ENCODE results near the gene SLC5A4.

Gene SLC5A4

GRCh38 chr22:32255726-32256125 is 579 bp upstream of the SLC5A4 start:
- no peaks in the 10 kb centered on the region for H3K36me3 ChIP-seq (replicated peaks; ENCODE audit: low read depth, low read length)
- no peak overlapping the region for H3K9ac ChIP-seq (ENCODE audit: low read length)
- no peaks in the 10 kb centered on the region for H3K9me3 ChIP-seq (ENCODE audit: insufficient read depth, low read length)
- peaks cover 9% of the 10 kb centered on the region for H3K4me1 ChIP-seq (ENCODE audit: low read length)
- H3K4me3 ChIP-seq (ENCODE audit: low read length) = no peak overlapping the region
- H2AFZ ChIP-seq (ENCODE audit: low read depth, low read length) = no peak overlapping the region
- H3K27ac ChIP-seq (ENCODE audit: low read length) = no peak overlapping the region
- peaks cover 30% of the 10 kb centered on the region for H3K27me3 ChIP-seq (ENCODE audit: low read depth, low read length)
- H4K20me1 ChIP-seq (ENCODE audit: insufficient read depth, low read length) = no peaks in the 10 kb centered on the region
- no peak overlapping the region for H3K4me2 ChIP-seq (ENCODE audit: low read length)
- TF ChIP-seq, protein P1, sequence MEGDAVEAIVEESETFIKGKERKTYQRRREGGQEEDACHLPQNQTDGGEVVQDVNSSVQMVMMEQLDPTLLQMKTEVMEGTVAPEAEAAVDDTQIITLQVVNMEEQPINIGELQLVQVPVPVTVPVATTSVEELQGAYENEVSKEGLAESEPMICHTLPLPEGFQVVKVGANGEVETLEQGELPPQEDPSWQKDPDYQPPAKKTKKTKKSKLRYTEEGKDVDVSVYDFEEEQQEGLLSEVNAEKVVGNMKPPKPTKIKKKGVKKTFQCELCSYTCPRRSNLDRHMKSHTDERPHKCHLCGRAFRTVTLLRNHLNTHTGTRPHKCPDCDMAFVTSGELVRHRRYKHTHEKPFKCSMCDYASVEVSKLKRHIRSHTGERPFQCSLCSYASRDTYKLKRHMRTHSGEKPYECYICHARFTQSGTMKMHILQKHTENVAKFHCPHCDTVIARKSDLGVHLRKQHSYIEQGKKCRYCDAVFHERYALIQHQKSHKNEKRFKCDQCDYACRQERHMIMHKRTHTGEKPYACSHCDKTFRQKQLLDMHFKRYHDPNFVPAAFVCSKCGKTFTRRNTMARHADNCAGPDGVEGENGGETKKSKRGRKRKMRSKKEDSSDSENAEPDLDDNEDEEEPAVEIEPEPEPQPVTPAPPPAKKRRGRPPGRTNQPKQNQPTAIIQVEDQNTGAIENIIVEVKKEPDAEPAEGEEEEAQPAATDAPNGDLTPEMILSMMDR (IDR thresholded peaks at IDR 0.05; ENCODE audit: low read depth, low read length) = no peak
- TF ChIP-seq EZH2phosphoT487 (IDR thresholded peaks at IDR 0.05; ENCODE audit: low read depth) = no peak
- no peaks in the 10 kb centered on the region for H3K79me2 ChIP-seq (ENCODE audit: low read length)

GRCh38 chr22:32249231-32249630 is 5.9 kb downstream of the SLC5A4 start:
- TF ChIP-seq EZH2phosphoT487 (IDR thresholded peaks at IDR 0.05; ENCODE audit: low read depth) = no peak
- TF ChIP-seq, protein P1 (IDR thresholded peaks at IDR 0.05; ENCODE audit: low read depth, low read length) = no peak
- H3K9me3 ChIP-seq (ENCODE audit: insufficient read depth, low read length) = no peaks in the 10 kb centered on the region
- peaks cover 9% of the 10 kb centered on the region for H3K4me1 ChIP-seq (ENCODE audit: low read length)
- no peak overlapping the region for H3K4me3 ChIP-seq (ENCODE audit: low read length)
- H3K4me2 ChIP-seq (ENCODE audit: low read length) = no peak overlapping the region
- peaks cover 18% of the 10 kb centered on the region for H3K27me3 ChIP-seq (ENCODE audit: low read depth, low read length)
- no peaks in the 10 kb centered on the region for H4K20me1 ChIP-seq (ENCODE audit: insufficient read depth, low read length)
- H3K79me2 ChIP-seq (ENCODE audit: low read length) = no peaks in the 10 kb centered on the region
- H3K36me3 ChIP-seq (replicated peaks; ENCODE audit: low read depth, low read length) = no peaks in the 10 kb centered on the region
- no peak overlapping the region for H3K27ac ChIP-seq (ENCODE audit: low read length)
- H3K9ac ChIP-seq (ENCODE audit: low read length) = no peak overlapping the region
- no peak overlapping the region for H2AFZ ChIP-seq (ENCODE audit: low read depth, low read length)

GRCh38 chr22:32248276-32248675 is 6.9 kb downstream of the SLC5A4 start:
- H3K4me2 ChIP-seq (ENCODE audit: low read length) = no peak overlapping the region
- peaks cover 18% of the 10 kb centered on the region for H3K27me3 ChIP-seq (ENCODE audit: low read depth, low read length)
- no peaks in the 10 kb centered on the region for H3K36me3 ChIP-seq (replicated peaks; ENCODE audit: low read depth, low read length)
- no peaks in the 10 kb centered on the region for H4K20me1 ChIP-seq (ENCODE audit: insufficient read depth, low read length)
- no peak overlapping the region for H3K27ac ChIP-seq (ENCODE audit: low read length)
- no peaks in the 10 kb centered on the region for H3K9me3 ChIP-seq (ENCODE audit: insufficient read depth, low read length)
- no peak overlapping the region for H3K4me3 ChIP-seq (ENCODE audit: low read length)
- no peaks in the 10 kb centered on the region for H3K79me2 ChIP-seq (ENCODE audit: low read length)
- no peak overlapping the region for H2AFZ ChIP-seq (ENCODE audit: low read depth, low read length)
- no peak overlapping the region for H3K9ac ChIP-seq (ENCODE audit: low read length)
- no peak for TF ChIP-seq EZH2phosphoT487 (IDR thresholded peaks at IDR 0.05; ENCODE audit: low read depth)
- TF ChIP-seq, protein P1 (IDR thresholded peaks at IDR 0.05; ENCODE audit: low read depth, low read length) = no peak
- H3K4me1 ChIP-seq (ENCODE audit: low read length) = peaks cover 8% of the 10 kb centered on the region

DNA sequence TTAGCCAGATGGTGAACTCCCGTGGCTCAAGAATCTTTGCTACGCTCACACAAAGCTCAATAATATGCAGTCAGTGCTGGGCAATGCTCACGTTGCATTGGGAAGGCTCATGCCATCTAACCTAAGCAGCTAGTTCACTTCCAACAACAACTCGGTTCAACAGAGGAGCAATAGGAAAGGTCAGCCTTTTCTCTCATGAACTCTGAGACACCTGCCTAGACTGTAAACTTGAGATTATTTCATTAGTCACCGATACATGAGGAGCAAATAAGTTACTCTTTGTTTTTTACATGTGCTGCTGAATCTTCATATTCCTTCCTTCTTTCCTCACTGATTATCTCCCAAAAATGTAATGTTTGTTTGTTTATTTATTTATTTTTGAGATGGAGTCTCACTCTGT is 9.0 kb downstream of the SLC5A4 start:
- Histone ChIP-seq H3K4me2 (ENCODE audit: low read length) (no peak overlapping the region), H4K20me1 (ENCODE audit: insufficient read depth, low read length) (no peaks in the 10 kb centered on the region), H3K9ac (ENCODE audit: low read length) (no peak overlapping the region), H3K4me3 (ENCODE audit: low read length) (no peak overlapping the region), H2AFZ (ENCODE audit: low read depth, low read length) (no peak overlapping the region), H3K9me3 (ENCODE audit: insufficient read depth, low read length) (no peaks in the 10 kb centered on the region), H3K79me2 (ENCODE audit: low read length) (no peaks in the 10 kb centered on the region), H3K36me3 (replicated peaks; ENCODE audit: low read depth, low read length) (no peaks in the 10 kb centered on the region), H3K27me3 (ENCODE audit: low read depth, low read length) (peaks cover 23% of the 10 kb centered on the region), H3K4me1 (ENCODE audit: low read length) (no peaks in the 10 kb centered on the region), H3K27ac (ENCODE audit: low read length) (no peak overlapping the region)
- TF ChIP-seq EZH2phosphoT487 (IDR thresholded peaks at IDR 0.05; ENCODE audit: low read depth) = no peak
- TF ChIP-seq, protein P1 (IDR thresholded peaks at IDR 0.05; ENCODE audit: low read depth, low read length) = no peak
